GM21717 (cell line): ENCODE data around the gene TJP3.

Experiments
- ATAC-seq: cut with Tn5 transposase; IDR thresholded peaks from one replicate; pipeline ENCODE4 v1.9.1; 2021; ENCODE audit warnings: mild to moderate bottlenecking, moderate library complexity; ENCODE audit not compliant: unreplicated experiment

The TJP3 gene

GRCh38 chr19:3691372-3691716, 16.8 kb upstream of the TJP3 start:
- no peak for ATAC-seq

- no peak for ATAC-seq
These were observed 16.5 kb upstream of the TJP3 start for GRCh38 chr19:3691726-3692125.

DNA sequence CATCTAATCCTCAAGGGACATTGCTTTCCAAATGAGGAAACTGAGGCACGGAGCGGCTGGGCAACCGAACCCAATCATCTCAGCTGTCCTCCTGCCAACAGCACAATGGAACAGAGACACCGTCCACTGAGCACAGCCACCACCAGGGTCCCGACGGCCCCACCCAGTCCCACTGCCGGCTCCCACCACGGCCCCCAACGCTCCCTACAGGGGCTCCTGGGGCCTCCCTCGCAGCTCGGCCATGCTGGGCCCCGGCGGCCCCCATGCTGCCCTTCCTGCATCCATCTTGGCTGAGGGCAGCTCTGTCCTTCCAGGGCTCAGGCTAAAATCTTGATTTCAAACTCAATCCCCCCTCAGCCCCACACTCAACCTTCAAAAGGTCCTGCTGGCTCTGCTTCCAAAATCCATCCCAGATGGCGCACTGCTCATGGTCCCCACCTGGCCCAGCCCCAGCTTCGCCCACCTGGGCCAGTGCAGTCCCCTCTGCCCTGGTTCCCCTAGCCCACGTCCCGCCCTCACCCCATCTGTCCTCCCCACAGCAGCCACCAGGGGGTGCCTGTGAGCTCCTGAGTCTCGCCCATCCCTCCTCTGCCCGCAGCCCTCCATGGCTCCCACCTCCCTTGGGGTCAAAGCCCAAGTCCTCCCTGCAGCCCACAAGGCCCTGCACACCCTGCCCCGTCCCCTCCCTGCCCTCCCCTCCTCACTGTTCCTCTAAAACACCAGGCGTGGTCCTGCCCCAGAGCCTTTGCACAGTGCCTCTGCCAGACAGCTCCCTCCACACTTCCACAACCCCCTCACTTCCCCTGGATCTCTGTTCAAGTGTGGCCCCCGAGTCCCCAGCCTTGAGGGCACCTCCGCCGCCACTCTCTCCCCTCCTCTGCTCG, 15.8 kb upstream of the TJP3 start:
- ATAC-seq, result no peak

DNA sequence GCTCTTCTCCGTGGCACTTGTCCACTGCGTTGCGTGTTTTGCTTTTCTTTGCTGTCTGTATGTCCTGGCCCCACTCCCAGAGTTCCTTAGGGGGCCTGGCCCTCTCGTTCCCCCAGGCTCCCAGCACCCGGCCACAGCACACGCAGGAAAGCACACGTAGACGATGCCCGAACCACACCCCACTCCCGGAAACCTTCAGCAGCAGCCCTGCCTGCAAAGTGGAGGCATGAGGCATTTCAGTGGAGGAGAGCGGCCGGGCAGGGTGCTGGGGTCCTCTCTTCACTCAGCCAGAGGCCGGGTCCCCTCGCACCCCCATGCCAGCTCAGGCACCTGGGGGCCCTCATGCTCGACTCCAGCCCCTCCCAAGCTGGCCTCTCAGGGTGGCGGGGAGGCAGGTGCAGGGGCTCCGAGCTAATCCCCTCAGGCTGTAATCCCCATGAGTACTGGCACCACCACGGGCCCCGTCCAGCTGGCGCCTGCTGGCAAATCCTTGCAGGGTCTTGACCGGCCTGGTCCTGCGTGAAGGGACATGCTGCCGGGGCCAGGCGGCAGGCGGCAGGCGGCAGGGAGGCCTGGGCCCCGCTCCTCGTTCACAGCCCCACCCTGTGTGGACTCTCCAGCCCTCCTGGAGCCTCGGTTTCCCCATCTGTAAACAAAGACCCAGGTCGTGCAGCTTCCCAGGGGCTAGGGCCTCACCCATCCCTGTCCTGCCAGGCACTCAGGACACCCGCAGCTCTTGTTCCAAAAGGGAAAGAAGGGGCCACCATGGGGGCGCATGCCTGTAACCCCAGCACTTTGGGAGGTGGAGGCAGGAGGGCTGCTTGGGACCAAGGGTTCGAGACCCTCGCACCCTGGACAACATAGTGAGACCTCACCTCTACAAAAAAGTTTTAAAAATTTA, 14.9 kb upstream of the TJP3 start:
- no peak for ATAC-seq

DNA sequence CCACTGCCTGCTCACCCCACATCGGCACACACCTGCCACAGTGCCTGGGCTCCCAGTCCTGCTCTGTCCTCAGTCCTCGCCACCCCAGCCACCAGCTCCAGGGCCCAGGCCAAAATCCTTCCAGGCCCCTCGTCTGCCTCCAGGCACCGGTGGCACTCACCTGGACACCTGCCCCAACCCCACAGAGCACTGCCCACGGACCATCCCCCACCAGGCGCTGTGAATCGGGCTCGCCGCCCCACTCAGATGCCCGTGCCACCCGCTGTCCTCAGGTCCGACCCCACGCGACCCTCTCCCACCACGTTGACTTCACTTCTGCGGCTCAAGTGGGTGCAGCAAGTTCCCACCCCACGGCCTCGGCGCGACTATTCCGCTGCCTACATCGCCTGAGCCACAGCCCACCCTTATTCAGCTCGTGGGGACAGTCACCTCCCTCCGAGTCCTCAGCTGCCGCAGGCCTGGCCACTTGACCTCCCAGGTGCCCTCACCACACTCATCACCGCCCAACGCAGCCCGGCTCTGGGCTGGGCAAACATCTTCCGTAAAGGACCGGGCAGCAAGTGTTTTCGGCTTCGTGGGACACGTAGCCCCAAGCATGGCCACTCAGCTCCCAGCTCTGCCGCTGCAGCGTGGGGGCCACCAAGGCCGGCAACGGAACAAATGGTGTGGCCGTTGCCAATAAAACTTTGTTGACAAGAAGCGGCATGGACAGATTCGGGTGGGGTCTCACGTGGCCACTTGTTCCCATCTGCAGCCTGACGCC, 13.6 kb upstream of the TJP3 start:
- no peak for ATAC-seq

DNA sequence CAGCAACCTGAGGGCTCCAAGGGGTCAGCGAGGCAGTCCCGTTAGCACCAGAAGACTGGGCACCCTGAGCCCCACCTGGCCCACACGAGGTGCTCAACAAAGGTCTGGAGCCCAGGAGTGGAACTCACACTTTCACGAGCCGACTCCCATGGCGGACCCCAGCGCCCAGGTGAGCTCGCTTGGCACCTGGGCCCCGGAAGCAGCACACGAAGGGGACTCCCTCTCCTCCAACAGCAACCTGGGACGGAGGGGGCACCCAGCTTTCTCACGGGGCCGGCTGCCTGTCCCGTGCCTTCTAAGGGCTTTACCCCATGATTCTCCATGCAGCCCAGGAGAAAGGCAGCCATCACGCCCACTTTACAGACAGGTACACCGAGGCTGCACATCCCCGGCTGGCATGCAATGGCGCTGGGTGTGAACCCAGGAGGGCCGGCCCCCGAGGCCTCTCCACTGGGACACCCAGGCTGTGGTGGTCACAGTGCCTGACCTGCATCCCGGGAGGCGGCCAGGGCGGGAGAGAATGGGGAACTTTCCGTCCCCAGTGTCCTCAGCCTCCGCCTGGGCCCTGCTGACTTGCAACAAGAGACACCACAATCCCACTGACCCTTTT, 13.0 kb upstream of the TJP3 start:
- no peak for ATAC-seq

- no peak for ATAC-seq
These were observed 12.1 kb upstream of the TJP3 start for GRCh38 chr19:3695986-3696659.

DNA sequence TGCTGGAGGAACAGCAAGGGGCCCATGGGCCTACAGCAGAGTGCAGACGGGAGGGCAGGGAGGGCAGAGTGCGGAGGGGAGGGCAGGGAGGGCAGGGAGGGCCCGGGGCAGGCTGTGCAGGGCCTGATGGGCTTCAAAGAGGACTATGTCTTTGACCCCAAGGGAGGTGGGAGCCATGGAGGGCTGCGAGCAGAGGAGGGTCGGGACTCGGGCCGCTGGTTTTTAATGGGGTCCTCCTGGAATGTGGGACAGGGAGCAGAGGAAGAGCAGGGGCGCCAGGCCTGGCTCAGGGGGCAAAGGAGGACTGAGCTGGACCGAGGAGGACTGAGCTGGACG, 11.6 kb upstream of the TJP3 start:
- no peak for ATAC-seq

DNA sequence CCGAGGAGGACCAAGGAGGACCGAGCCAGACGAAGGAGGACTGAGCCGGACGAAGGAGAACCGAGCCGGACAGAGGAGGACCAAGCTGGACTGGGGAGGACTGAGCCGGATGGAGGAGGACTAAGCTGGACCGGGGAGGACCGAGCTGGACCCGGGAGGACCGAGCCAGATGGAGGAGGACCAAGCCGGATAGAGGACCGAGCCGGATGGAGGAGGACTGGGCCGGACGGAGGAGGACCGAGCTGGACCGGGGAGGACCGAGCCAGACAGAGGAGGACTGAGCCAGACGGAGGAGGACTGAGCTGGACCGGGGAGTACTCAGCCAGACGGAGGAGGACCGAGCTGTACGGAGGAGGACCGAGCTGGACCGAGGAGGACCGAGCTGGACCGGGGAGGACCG, 11.1 kb upstream of the TJP3 start:
- ATAC-seq, result no peak

GRCh38 chr19:3697671-3698385, 10.4 kb upstream of the TJP3 start:
- ATAC-seq, result no peak

DNA sequence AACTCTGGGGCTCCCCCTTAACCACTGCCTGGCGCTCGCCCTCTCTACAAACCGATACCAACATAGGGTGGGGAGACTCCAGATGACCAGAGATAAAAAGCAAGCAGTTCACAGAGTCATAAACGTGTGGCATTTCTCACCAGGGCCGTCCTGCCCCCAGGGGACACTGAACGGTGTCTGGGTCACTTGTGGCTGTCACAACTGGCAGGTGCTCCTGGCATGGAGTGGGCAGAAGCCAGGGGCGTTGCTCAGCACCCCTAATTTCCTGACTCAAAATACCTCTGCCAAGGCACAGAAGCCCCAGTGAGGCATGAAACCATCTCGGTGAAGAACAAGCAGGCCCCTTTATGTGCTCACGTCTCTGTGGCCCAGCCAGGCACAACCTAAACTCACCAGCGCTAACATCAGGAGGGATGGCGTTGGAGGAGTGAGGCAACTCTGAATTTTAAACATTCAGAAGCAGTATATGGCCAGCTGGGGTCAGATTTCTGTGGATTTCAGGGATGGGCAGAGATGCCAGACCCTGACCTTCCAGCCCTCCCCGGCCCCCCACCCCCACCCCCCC, 9.7 kb upstream of the TJP3 start:
- ATAC-seq, result no peak

- ATAC-seq, result no peak
These were observed 9.0 kb upstream of the TJP3 start for GRCh38 chr19:3698974-3699740.

DNA sequence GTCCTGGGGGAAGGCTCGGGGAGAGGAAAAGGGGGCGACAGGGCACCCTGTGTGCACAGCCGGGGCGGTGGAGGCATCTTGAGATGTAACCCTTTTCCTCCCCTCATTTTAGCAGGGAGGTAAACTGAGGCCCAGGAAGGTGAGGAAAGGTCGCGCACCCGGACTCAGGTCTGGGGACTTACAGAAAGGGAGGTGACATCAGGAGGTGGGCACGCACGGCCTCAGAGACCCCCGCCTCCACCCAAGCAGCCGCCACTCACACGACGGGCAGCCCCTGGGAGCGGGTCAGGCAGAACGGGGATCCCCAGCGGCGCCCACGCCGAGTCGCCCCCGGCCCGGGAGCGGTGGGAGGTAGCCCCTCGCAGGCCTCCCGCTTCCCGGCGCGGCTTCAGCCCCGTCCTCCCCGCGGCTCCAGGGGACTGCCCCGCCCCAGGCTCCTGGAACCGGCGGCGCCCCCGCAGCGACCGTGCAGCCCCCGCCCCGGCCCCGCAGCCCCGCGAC, 8.4 kb upstream of the TJP3 start:
- ATAC-seq, result peak; percentile 31

DNA sequence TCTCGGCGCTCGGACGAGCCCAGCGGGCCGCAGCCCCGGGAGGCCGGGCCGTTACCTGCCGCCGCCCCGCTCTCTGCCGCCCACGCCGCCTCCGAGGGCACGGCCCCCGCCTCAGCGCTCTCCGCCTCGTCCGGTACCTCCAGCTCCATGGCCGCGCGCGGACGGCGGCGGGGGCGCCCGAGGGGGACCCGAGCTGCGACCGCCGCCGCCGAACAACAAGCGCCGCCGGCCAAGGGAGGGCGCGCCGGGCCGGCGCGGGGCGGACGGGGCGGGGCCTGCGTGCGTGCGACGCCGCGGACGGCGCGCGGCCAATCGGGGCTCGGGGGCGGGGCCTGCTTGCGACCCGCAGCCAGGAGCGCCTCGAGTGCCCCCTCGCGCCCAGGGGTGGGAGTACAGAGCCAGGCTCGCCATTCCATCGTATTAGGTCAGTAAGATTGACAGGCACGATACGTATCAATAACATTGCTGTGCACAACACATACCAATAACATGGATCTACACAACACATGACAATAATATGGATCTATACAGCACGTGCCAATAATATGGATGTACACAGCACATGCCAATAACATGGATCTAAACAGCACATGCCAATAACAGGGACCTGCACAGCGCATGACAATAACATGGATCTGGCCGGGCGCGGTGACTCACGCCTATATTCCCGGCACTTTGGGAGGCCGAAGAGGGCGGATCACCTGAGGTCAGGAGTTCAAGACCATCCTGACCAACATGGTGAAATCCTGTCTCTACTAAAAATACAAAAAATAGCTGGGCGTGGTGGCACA, 7.7 kb upstream of the TJP3 start, which contains the start of gene PIP5K1C:
PIP5K1C (minus strand) TSS at position 227 of the 791 bp plus-strand sequence; CDS start at position 149, 78 bp downstream.
- peak; percentile 59 for ATAC-seq

GRCh38 chr19:3701200-3701599, 7.0 kb upstream of the TJP3 start:
- ATAC-seq, result no peak

DNA sequence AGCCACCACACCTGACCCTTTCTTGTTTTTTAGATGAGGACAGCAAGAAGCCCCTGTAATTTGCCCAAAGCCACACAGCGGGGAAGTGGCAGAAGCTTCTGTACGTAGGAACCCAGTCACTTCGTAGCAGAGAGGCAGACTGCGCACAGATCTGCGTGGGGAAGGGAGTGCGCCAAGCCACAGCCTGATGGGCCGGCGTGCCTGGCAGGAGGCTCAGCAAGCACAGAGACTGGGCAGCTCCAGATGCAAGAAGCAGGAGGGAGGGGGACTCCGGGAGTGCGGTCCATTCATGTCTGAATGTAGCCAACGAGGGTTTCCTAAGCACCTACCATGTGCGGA, 347 bp upstream of the TJP3 start:
- no peak for ATAC-seq

GRCh38 chr19:3710265-3710812, 2.2 kb downstream of the TJP3 start:
- ATAC-seq, result no peak
